AG04450 (cell line): Measurements from ENCODE around the gene GRIPAP1. TPM values are rescaled to one million over a fixed set of nuclear protein-coding genes. Genes with fewer than 3 reads are reported as not detected.
A peak's percentile ranks its signal among the peaks of the same experiment; 100 is the strongest.

Experiments used
- CTCF ChIA-PET: fragments of 300-600, 350-600 bp; formaldehyde crosslinking; extraction: SDS; loops from one replicate; lab custom pipeline; 2022; ENCODE audit warnings: antibody characterized with exemption, inconsistent platforms; lab: Charles Lee
- POLR2A ChIA-PET: fragments of 350-600 bp; formaldehyde crosslinking; extraction: SDS; loops from one replicate; lab custom pipeline; 2021; ENCODE audit warnings: antibody characterized with exemption, inconsistent platforms; lab: Yijun Ruan, JAX
- DNase-seq: peaks from one replicate; pipeline ENCODE4 v3.0.0-alpha.2; 2011; ENCODE audit warnings: low read depth, low spot score
- H3K27ac ChIP-seq: one replicate; pipeline ENCODE4 v1.5.1; 2012; ENCODE audit warnings: low read depth, low read length, control low read depth
- H3K27me3 ChIP-seq: one replicate; pipeline ENCODE4 v1.6.0; 2012; ENCODE audit warnings: low read length; ENCODE audit not compliant: control insufficient read depth, insufficient read depth
- H3K4me3 ChIP-seq: 2 replicates; pipeline ENCODE4 v1.5.1; 2011; ENCODE audit warnings: mild to moderate bottlenecking, low read depth, low read length, control low read depth
- H3K9me3 ChIP-seq: 2 replicates; pipeline ENCODE4 v1.5.1; 2012; ENCODE audit warnings: low read length; ENCODE audit not compliant: control insufficient read depth, insufficient read depth
- polyA plus RNA-seq: library from polyadenylated mRNA; depleted of rRNA; stranded (reverse); fragments of >200 nt; gene quantifications from 2 replicates; pipeline ENCODE4 v1.2.3, GENCODE V29; 2011
- TF ChIP-seq, protein P1 (sequence below): IDR thresholded peaks from 2 replicates; pipeline ENCODE4 v1.5.1; 2011; ENCODE audit warnings: low read depth, low read length, control low read depth, inconsistent platforms

The GRIPAP1 gene
- polyA plus RNA-seq, 1 experiment, result 24.3 TPM

DNA sequence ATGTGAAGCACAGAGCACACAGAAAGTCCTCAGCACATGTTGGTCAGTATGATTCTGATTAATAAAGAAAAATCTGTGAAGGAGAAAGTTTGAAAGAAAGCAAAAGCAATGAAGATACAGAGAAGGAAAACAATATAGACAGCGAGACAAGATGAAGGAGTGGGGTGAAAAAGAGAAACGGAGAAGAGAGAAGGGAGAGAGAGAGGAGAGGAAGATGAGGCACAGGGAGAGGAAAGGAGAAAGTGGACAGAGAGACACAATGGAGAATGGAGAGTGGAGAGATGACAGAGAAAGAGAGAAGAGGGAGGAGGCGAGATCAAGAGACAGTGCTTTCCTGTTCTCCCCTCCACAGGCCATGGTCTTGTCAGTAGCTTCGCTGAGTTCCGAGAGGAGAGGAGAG lies 26.5 kb downstream of the GRIPAP1 start:
- no peak overlapping the region for H3K4me3 ChIP-seq
- ChIA-PET CTCF (no interaction called here), POLR2A (interaction anchor here (0.6 kb wide), 1 partner anchor 24 kb away, joined by 3 read pairs; no protein-coding TSS in a partner anchor)
- no peaks in the 10 kb centered on the region for H3K27me3 ChIP-seq
- H3K9me3 ChIP-seq, result no peaks in the 10 kb centered on the region
- no peak overlapping the region for H3K27ac ChIP-seq
- no peak for DNase-seq
- TF ChIP-seq, protein P1, sequence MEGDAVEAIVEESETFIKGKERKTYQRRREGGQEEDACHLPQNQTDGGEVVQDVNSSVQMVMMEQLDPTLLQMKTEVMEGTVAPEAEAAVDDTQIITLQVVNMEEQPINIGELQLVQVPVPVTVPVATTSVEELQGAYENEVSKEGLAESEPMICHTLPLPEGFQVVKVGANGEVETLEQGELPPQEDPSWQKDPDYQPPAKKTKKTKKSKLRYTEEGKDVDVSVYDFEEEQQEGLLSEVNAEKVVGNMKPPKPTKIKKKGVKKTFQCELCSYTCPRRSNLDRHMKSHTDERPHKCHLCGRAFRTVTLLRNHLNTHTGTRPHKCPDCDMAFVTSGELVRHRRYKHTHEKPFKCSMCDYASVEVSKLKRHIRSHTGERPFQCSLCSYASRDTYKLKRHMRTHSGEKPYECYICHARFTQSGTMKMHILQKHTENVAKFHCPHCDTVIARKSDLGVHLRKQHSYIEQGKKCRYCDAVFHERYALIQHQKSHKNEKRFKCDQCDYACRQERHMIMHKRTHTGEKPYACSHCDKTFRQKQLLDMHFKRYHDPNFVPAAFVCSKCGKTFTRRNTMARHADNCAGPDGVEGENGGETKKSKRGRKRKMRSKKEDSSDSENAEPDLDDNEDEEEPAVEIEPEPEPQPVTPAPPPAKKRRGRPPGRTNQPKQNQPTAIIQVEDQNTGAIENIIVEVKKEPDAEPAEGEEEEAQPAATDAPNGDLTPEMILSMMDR, result no peak

DNA sequence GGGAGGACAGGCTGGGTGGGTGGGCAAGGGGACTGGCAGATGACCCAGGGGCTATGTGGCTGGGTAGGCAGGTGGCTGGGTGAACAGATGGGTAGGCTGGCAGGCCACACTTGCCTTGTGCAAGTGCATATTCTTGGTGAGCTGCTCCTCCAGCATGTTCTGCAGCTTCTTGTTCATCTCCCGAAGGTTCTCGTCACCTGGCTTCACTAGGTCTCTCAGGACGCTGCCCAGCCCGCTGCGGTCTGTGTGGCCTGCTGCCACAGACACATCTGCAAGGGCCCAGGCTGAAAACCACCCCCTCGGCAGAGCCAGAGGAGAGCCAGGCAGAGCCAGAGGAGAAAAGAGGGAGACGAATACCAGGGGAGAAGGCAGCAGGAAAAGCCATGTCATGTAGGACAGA lies 27.0 kb downstream of the GRIPAP1 start:
- ChIA-PET POLR2A (no interaction called here), CTCF (no interaction called here)
- H3K9me3 ChIP-seq, result no peaks in the 10 kb centered on the region
- H3K27ac ChIP-seq, result no peak overlapping the region
- no peaks in the 10 kb centered on the region for H3K27me3 ChIP-seq
- DNase-seq, result no peak
- H3K4me3 ChIP-seq, result no peak overlapping the region
- TF ChIP-seq, protein P1, result no peak

DNA sequence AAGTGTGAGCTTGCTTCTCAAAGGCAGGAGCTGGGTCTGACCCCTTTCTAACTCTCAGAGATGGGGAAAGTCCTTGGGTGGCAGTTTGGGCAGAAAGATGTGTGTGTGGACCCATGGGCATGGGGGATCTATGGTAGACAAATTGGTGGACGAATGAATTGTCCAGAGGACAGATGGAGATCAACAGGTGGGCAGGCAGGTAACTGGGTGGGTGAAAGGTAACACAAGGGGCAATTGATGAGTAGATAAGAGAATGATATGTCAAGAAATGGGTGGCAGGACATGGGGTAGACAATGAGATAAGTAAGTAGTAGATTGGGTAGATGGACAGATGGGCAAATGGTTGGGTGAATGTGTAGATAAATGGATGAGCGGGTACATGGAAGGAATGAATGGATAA lies 27.5 kb downstream of the GRIPAP1 start:
- no peaks in the 10 kb centered on the region; the same call in 1 of the 2 replicates for H3K9me3 ChIP-seq
- POLR2A ChIA-PET, result no interaction called here
- no peaks in the 10 kb centered on the region for H3K27me3 ChIP-seq
- TF ChIP-seq, protein P1, result no peak
- CTCF ChIA-PET, result no interaction called here
- no peak for DNase-seq
- no peak overlapping the region for H3K27ac ChIP-seq
- H3K4me3 ChIP-seq, result no peak overlapping the region

DNA sequence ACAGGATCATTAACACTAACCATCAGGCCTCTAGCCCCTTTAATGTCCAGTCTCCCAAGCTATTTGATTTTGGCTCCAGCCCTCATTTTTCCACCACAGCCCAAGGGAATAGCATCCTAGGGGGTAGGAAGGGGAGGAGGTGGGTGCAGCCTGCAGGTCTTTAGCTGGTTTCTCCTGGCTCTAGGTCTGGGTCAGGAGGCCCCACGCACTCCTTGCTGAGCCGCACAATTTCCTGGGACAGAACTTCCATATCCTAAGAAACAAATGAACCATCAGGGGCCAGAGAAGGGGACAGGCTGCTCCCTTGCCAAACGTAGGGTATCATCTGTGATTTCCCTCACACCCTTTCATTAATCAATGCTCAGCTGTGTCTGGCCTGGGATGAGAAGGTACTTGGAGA lies 28.0 kb downstream of the GRIPAP1 start:
- Histone ChIP-seq H3K4me3 (no peak overlapping the region), H3K27me3 (no peaks in the 10 kb centered on the region), H3K9me3 (no peaks in the 10 kb centered on the region; the same call in 1 of the 2 replicates), H3K27ac (no peak overlapping the region)
- CTCF ChIA-PET, result no interaction called here
- DNase-seq, result no peak
- TF ChIP-seq, protein P1, result no peak
- POLR2A ChIA-PET, result no interaction called here

DNA sequence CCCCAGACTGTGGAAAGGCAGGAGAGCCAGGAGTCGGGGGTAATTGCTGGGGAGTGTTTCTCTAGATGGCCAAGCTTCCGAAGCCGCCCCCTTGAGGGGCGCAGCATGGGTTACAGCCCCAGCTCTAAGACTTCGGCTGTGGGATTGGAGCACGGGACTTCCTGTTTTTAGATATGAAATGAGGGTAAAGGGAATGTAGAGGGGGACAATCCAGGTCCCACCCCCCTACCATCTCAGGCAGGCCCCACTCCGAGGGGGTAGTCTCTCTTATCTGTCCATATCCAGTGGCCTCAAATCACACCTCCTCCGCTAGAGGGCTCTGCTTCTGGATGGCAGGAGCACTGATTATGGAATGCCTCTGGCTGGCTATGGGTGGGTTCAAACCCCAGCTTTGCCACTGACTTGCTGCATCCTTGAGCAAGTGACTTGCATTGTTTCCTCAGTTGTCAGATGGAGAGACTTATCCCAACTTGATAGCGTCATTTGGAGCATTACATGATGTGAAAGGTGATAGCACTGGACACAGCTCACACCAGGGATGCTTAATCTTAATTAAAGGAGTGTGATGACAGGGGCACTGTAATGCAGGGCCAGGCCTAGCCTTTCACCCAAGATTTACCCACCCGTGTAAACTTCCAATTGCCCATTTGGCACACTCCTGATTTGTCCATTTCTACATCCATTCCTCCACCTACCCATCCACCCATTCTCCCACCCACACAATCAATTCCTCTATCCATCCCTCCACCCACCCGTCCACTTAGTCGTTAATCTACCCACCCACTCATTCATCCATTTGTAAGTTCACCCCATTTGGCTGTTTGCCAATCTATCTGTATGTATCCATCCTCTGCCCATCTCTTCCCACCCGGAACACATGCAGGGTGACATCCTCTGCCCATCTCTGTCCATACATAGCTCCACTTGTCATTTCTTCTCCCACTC lies 29.6 kb downstream of the GRIPAP1 start:
- POLR2A ChIA-PET, result interaction anchor here (1.2 to 3.1 kb wide), 2 partner anchors 14 to 70 kb away, joined by 3 to 9 read pairs; partner anchors contain the start of gene TFE3
- no peak for DNase-seq
- no peaks in the 10 kb centered on the region for H3K27me3 ChIP-seq
- no peak overlapping the region for H3K27ac ChIP-seq
- TF ChIP-seq, protein P1, result peak; percentile 59
- CTCF ChIA-PET, result interaction anchor here (0.6 to 1.9 kb wide), 4 partner anchors 11 to 71 kb away, joined by 3 to 12 read pairs (median 4); partner anchors contain the start of gene TFE3
- H3K4me3 ChIP-seq, result peak overlapping the region; percentile 53
- H3K9me3 ChIP-seq, result no peaks in the 10 kb centered on the region; the same call in 1 of the 2 replicates
